Ishikawa (cell line): Measurements from ENCODE around the gene PPP3R1.
A peak's percentile ranks its signal among the peaks of the same experiment; 100 is the strongest.

Experiments
- CEBPB ChIP-seq: IDR thresholded peaks from 2 replicates; pipeline ENCODE4 v1.6.1; 2012
- CREB1 ChIP-seq: IDR thresholded peaks from 2 replicates; pipeline ENCODE4 v1.6.1; 2012; ENCODE audit warnings: low read depth
- EP300 ChIP-seq: IDR thresholded peaks from 2 replicates; pipeline ENCODE4 v1.6.1; 2012; ENCODE audit warnings: borderline replicate concordance
- FOXM1 ChIP-seq: IDR thresholded peaks from 2 replicates; pipeline ENCODE4 v1.6.1; 2012; ENCODE audit warnings: low read depth, borderline replicate concordance
- NFIC ChIP-seq: IDR thresholded peaks from 2 replicates; pipeline ENCODE4 v1.6.1; 2012
- RAD21 ChIP-seq: IDR thresholded peaks from 2 replicates; pipeline ENCODE4 v1.6.1; 2012; ENCODE audit warnings: low read depth
- TAF1 ChIP-seq: IDR thresholded peaks from 2 replicates; pipeline ENCODE4 v1.6.1; 2012; ENCODE audit warnings: low read depth, mild to moderate bottlenecking
- TCF12 ChIP-seq: IDR thresholded peaks from 2 replicates; pipeline ENCODE4 v1.6.1; 2012; ENCODE audit warnings: low read depth
- YY1 ChIP-seq: IDR thresholded peaks from 2 replicates; pipeline ENCODE4 v1.6.1; 2012; ENCODE audit warnings: low read depth
- ZBTB7A ChIP-seq: IDR thresholded peaks from 2 replicates; pipeline ENCODE4 v1.6.1; 2012; ENCODE audit warnings: low read depth
- TF ChIP-seq, protein P1 (sequence below): IDR thresholded peaks from 2 replicates; pipeline ENCODE4 v1.6.1; 2012
- TF ChIP-seq, protein P2 (sequence below): IDR thresholded peaks from 2 replicates; pipeline ENCODE4 v1.6.1; 2012; ENCODE audit warnings: low read depth, mild to moderate bottlenecking
- TF ChIP-seq, protein P3 (sequence below): IDR thresholded peaks from 2 replicates; pipeline ENCODE4 v1.6.1; 2012

DNA sequence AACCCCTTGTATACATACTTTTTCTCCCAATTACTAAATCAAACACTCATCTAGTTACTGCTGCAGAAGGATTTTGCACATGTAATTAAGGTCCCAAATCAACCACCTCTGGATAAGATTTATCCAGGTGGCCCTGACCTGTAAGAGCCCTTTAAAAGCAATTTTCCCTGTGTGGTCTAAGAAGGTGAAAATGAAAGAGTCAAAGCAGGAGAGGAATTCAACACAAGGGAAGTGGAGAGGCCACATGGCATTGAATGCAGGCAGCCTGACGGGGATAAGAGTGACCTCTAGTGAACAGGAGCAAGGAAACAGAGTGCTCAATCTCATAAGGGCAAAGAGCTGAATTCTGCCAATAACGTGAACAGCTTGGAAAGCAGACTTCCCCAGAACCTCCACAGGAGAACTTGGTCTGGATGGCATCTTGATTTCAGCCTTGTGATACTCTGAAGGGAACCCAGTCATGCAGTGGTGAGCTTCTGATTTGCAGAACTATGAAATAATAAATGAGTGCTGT is 27.2 kb downstream of the PPP3R1 start:
- TF ChIP-seq FOXM1 (no peak), TAF1 (no peak), TCF12 (no peak), NFIC (no peak), CREB1 (no peak), EP300 (no peak), YY1 (no peak), RAD21 (peak; percentile 18; the same call in 1 of the 2 replicates), CEBPB (no peak), ZBTB7A (no peak)
- TF ChIP-seq, protein P1, sequence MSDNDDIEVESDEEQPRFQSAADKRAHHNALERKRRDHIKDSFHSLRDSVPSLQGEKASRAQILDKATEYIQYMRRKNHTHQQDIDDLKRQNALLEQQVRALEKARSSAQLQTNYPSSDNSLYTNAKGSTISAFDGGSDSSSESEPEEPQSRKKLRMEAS, result peak; percentile 49; the same call in 1 of the 2 replicates
- TF ChIP-seq, protein P2, sequence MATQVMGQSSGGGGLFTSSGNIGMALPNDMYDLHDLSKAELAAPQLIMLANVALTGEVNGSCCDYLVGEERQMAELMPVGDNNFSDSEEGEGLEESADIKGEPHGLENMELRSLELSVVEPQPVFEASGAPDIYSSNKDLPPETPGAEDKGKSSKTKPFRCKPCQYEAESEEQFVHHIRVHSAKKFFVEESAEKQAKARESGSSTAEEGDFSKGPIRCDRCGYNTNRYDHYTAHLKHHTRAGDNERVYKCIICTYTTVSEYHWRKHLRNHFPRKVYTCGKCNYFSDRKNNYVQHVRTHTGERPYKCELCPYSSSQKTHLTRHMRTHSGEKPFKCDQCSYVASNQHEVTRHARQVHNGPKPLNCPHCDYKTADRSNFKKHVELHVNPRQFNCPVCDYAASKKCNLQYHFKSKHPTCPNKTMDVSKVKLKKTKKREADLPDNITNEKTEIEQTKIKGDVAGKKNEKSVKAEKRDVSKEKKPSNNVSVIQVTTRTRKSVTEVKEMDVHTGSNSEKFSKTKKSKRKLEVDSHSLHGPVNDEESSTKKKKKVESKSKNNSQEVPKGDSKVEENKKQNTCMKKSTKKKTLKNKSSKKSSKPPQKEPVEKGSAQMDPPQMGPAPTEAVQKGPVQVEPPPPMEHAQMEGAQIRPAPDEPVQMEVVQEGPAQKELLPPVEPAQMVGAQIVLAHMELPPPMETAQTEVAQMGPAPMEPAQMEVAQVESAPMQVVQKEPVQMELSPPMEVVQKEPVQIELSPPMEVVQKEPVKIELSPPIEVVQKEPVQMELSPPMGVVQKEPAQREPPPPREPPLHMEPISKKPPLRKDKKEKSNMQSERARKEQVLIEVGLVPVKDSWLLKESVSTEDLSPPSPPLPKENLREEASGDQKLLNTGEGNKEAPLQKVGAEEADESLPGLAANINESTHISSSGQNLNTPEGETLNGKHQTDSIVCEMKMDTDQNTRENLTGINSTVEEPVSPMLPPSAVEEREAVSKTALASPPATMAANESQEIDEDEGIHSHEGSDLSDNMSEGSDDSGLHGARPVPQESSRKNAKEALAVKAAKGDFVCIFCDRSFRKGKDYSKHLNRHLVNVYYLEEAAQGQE, result no peak
- TF ChIP-seq, protein P3, sequence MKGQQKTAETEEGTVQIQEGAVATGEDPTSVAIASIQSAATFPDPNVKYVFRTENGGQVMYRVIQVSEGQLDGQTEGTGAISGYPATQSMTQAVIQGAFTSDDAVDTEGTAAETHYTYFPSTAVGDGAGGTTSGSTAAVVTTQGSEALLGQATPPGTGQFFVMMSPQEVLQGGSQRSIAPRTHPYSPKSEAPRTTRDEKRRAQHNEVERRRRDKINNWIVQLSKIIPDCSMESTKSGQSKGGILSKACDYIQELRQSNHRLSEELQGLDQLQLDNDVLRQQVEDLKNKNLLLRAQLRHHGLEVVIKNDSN, result no peak
